Effector memory CD8-positive, alpha-beta T cell (primary cell): Measurements from ENCODE around the gene COMMD3.
A peak's percentile ranks its signal among the peaks of the same experiment; 100 is the strongest.
"Not testable (repeated sequence)": the region's sequence is repeated elsewhere in the genome, so short reads cannot be mapped to it uniquely, and the experiment has no call there.

ENCODE experiments used
- ATAC-seq: fragments of 150-1000 bp; cut with Tn5 transposase; replicated peaks from 2 replicates; pipeline ENCODE4 v1.10.0; 2021; ENCODE audit warnings: mild to moderate bottlenecking, moderate library complexity
- DNase-seq, 3 experiments: peaks; one replicate each; pipeline ENCODE4 v3.0.0; 2021
- H3K27ac Mint-ChIP-seq, 2 donors: one replicate each; pipeline ENCODE4 v1.8.0; 2022; ENCODE audit warnings: mild to moderate bottlenecking in 2 of 2, mixed read lengths in 2 of 2, moderate library complexity in 2 of 2
- H3K27me3 Mint-ChIP-seq, 2 donors: one replicate each; pipeline ENCODE4 v1.8.0; 2022; ENCODE audit warnings: mixed read lengths in 2 of 2
- H3K36me3 Mint-ChIP-seq: one replicate; pipeline ENCODE4 v1.8.0; 2022; ENCODE audit warnings: mild to moderate bottlenecking, moderate library complexity, mixed read lengths; ENCODE audit not compliant: insufficient read depth
- H3K4me1 Mint-ChIP-seq, 2 donors: one replicate each; pipeline ENCODE4 v1.8.0; 2022; ENCODE audit warnings: low read depth in 2 of 2, mixed read lengths in 2 of 2
- H3K4me3 Mint-ChIP-seq, 2 donors: one replicate each; pipeline ENCODE4 v1.8.0; 2022; ENCODE audit warnings: mild to moderate bottlenecking in 2 of 2, mixed read lengths in 2 of 2, moderate library complexity in 2 of 2
- H3K9me3 Mint-ChIP-seq, 2 donors: one replicate each; pipeline ENCODE4 v1.8.0; 2022; ENCODE audit warnings: mixed read lengths in 2 of 2

COMMD3 gene

DNA sequence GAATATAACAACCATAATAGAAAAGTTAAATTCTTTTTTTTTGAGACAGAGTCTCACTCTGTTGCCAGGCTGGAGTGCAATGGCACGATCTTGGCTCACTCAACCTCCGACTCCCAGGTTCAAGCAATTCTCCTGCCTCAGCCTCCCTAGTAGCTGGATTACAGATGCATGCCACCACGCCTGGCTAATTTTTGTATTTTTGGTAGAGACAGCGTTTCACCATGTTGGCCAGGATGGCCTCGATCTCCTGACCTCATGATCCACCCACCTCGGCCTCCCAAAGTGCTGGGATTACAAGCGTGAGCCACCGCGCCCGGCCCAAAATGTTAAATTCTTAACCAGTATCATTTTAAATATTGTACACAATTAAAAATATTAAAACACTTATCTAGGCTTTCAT lies 6.2 kb upstream of the COMMD3 start:
- not testable (repeated sequence) for H3K27ac Mint-ChIP-seq, H3K9me3 Mint-ChIP-seq, H3K4me3 Mint-ChIP-seq, H3K4me1 Mint-ChIP-seq, DNase-seq, H3K36me3 Mint-ChIP-seq, ATAC-seq
- peaks cover 14 to 24% of the 10 kb centered on the region in 2 donors for H3K27me3 Mint-ChIP-seq

GRCh38 chr10:22310928-22311327 lies 5.3 kb upstream of the COMMD3 start:
- Mint-ChIP-seq H3K9me3 (no peaks in the 10 kb centered on the region), H3K36me3 (peaks cover 6% of the 10 kb centered on the region), H3K4me1 (peaks cover 4% of the 10 kb centered on the region in 2 donors), H3K4me3 (no peak overlapping the region), H3K27ac (no peak overlapping the region), H3K27me3 (peaks cover 13 to 24% of the 10 kb centered on the region in 2 donors)
- DNase-seq (no peak), ATAC-seq (no peak)

GRCh38 chr10:22314852-22315251 lies 1.3 kb upstream of the COMMD3 start:
- Mint-ChIP-seq H3K9me3 (no peaks in the 10 kb centered on the region), H3K27me3 (peaks cover 0 to 12% of the 10 kb centered on the region in 2 donors), H3K4me3 (peak overlapping the region in 1 of 2 donors; percentile 98), H3K27ac (no peak overlapping the region), H3K36me3 (peaks cover 14% of the 10 kb centered on the region), H3K4me1 (peaks cover 8 to 10% of the 10 kb centered on the region in 2 donors)
- ATAC-seq (no peak), DNase-seq (no peak)

- peak overlapping the region; percentile 93 to 95 for H3K27ac Mint-ChIP-seq
- no peaks in the 10 kb centered on the region for H3K9me3 Mint-ChIP-seq
- DNase-seq: no peak
- peaks cover 0 to 12% of the 10 kb centered on the region in 2 donors for H3K27me3 Mint-ChIP-seq
- peak overlapping the region; percentile 91 to 98 for H3K4me3 Mint-ChIP-seq
- H3K4me1 Mint-ChIP-seq: peaks cover 10 to 15% of the 10 kb centered on the region in 2 donors
- peak; percentile 21 for ATAC-seq
- H3K36me3 Mint-ChIP-seq: peaks cover 18% of the 10 kb centered on the region
These were observed 518 bp upstream of the COMMD3 start for GRCh38 chr10:22315455-22316285.

DNA sequence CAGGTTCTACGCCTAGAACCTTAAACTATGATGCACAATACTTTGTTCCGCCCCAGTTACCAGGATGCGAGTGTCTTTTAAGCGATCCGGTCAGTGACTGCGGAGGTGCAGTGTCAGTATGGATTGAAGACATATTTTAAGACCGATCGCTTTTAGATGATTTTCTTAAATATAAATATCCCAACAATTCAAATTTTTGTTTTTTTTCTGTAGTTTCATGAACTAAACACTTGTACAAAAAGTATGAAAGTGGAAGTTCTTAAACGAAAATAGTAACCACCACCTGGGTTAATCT lies 835 bp downstream of the COMMD3 start:
- Mint-ChIP-seq H3K27me3 (no peaks in the 10 kb centered on the region), H3K4me1 (peaks cover 12 to 15% of the 10 kb centered on the region in 2 donors), H3K9me3 (no peaks in the 10 kb centered on the region), H3K4me3 (peak overlapping the region; percentile 91 to 98), H3K36me3 (peaks cover 20% of the 10 kb centered on the region), H3K27ac (peak overlapping the region; percentile 93 to 95)
- DNase-seq (no peak), ATAC-seq (no peak)

DNA sequence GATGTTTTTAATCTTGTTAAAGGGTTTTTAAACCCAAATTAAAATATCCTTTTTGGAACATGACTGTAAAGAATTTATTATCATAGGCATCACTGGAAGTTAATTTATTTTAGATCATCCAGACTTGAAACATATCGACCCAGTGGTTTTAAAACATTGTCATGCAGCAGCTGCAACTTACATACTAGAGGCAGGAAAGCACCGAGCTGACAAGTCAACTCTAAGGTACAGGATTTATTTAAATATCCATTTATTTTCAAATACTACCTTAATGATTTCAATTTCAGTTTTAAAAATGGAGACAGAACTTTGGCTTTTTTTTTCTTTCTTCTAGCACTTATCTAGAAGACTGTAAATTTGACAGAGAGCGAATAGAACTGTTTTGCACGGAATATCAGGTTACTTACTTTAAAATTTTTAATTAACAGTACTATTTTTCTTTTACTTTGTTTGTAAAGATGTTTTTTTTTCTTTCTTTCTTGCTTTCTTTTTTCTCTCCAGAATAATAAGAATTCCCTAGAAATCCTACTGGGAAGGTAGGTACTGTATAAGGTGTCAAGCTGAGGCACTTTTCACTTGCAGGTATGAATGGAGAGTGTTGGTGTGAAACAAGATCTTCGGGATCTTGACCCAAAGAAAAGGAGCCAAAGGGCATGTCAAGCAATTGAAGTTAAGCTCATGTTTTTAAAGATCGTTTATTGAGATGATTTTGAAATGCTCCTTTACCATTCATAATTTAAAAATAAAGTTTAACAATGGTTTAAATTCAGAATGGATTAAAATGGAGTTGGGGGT lies 1.8 kb downstream of the COMMD3 start:
- H3K9me3 Mint-ChIP-seq: no peaks in the 10 kb centered on the region
- H3K4me3 Mint-ChIP-seq: peak overlapping the region in 1 of 2 donors; percentile 98
- peaks cover 18 to 22% of the 10 kb centered on the region in 2 donors for H3K4me1 Mint-ChIP-seq
- H3K36me3 Mint-ChIP-seq: peaks cover 27% of the 10 kb centered on the region
- DNase-seq: no peak
- ATAC-seq: no peak
- peak overlapping the region in 1 of 2 donors; percentile 52 for H3K27ac Mint-ChIP-seq
- H3K27me3 Mint-ChIP-seq: no peaks in the 10 kb centered on the region

- no peaks in the 10 kb centered on the region for H3K27me3 Mint-ChIP-seq
- H3K27ac Mint-ChIP-seq: no peak overlapping the region
- peak overlapping the region in 1 of 2 donors; percentile 27 for H3K4me3 Mint-ChIP-seq
- DNase-seq (no peak), ATAC-seq (no peak)
- peaks cover 23 to 30% of the 10 kb centered on the region in 2 donors for H3K4me1 Mint-ChIP-seq
- no peaks in the 10 kb centered on the region for H3K9me3 Mint-ChIP-seq
- H3K36me3 Mint-ChIP-seq: peaks cover 27% of the 10 kb centered on the region
These were observed 2.6 kb downstream of the COMMD3 start for GRCh38 chr10:22318772-22319171.

DNA sequence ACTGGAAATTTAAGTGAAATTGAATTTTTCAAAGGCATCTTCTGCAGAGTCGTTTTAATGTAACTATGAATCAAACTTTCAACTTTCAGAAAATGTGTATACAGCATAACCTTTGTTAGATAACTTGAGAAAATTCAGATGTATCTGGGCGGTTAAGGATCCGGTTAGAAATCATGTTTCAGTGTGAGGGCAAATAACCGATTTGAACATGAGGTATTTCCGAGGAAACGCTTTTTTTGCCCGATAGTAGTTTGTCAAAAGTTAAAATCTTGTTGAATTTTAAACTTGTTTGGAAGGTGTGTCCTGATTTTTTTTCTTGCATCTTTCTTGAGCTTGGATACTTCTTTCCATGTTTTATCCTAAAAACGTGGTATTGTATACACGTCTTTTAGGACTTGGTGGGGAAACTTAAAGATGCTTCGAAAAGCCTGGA lies 3.4 kb downstream of the COMMD3 start:
- Mint-ChIP-seq H3K4me3 (peak overlapping the region; percentile 85 to 97), H3K27me3 (peaks cover 2 to 4% of the 10 kb centered on the region in 2 donors), H3K9me3 (no peaks in the 10 kb centered on the region), H3K27ac (peak overlapping the region; percentile 88 to 96), H3K36me3 (peaks cover 29% of the 10 kb centered on the region), H3K4me1 (peaks cover 29 to 38% of the 10 kb centered on the region in 2 donors)
- no peak for DNase-seq
- ATAC-seq: no peak

GRCh38 chr10:22319980-22320558 lies 3.9 kb downstream of the COMMD3 start:
- no peak for DNase-seq
- peaks cover 34 to 43% of the 10 kb centered on the region in 2 donors for H3K4me1 Mint-ChIP-seq
- peak overlapping the region; percentile 85 to 97 for H3K4me3 Mint-ChIP-seq
- peaks cover 7 to 8% of the 10 kb centered on the region in 2 donors for H3K27me3 Mint-ChIP-seq
- no peaks in the 10 kb centered on the region for H3K9me3 Mint-ChIP-seq
- no peak for ATAC-seq
- H3K36me3 Mint-ChIP-seq: peaks cover 34% of the 10 kb centered on the region
- peak overlapping the region; percentile 88 to 96 for H3K27ac Mint-ChIP-seq

- peak within 1 kb of the TSS; percentile 88 to 97 for H3K4me3 Mint-ChIP-seq
- H3K27ac Mint-ChIP-seq: peak within 1 kb of the TSS; percentile 88 to 96
- peak; percentile 28 for ATAC-seq
- peaks cover 32 to 42% of the 10 kb centered on the region in 2 donors for H3K4me1 Mint-ChIP-seq
- H3K9me3 Mint-ChIP-seq: no peaks in the 10 kb centered on the region
- DNase-seq: peak in 2 of 3 experiments; percentile 32 to 45
- H3K36me3 Mint-ChIP-seq: peaks cover 34% of the 10 kb centered on the region
- peaks cover 8% of the 10 kb centered on the region in 2 donors for H3K27me3 Mint-ChIP-seq
These were observed 4.5 kb downstream of the COMMD3 start, which contains the start of gene BMI1 for GRCh38 chr10:22320591-22321155. TSS of gene BMI1 (plus strand) at chr10:22321099. CDS start at chr10:22326450, 5,351 bp downstream.

- DNase-seq (peak; percentile 53 to 59 (median 54)), ATAC-seq (peak; percentile 36)
- peak overlapping the region; percentile 88 to 90 for H3K4me3 Mint-ChIP-seq
- H3K9me3 Mint-ChIP-seq: no peaks in the 10 kb centered on the region
- H3K36me3 Mint-ChIP-seq: peaks cover 36% of the 10 kb centered on the region
- peaks cover 35 to 45% of the 10 kb centered on the region in 2 donors for H3K4me1 Mint-ChIP-seq
- peaks cover 8% of the 10 kb centered on the region in 2 donors for H3K27me3 Mint-ChIP-seq
- H3K27ac Mint-ChIP-seq: peak overlapping the region; percentile 86 to 89
These were observed 5.2 kb downstream of the COMMD3 start for GRCh38 chr10:22321156-22321923.

GRCh38 chr10:22321924-22322640 lies 5.9 kb downstream of the COMMD3 start:
- H3K27me3 Mint-ChIP-seq: peaks cover 8% of the 10 kb centered on the region in 2 donors
- DNase-seq (no peak), ATAC-seq (no peak)
- H3K27ac Mint-ChIP-seq: peak overlapping the region; percentile 86 to 89
- H3K36me3 Mint-ChIP-seq: peaks cover 31% of the 10 kb centered on the region
- H3K4me1 Mint-ChIP-seq: peaks cover 32 to 45% of the 10 kb centered on the region in 2 donors
- peak overlapping the region; percentile 88 to 90 for H3K4me3 Mint-ChIP-seq
- no peaks in the 10 kb centered on the region for H3K9me3 Mint-ChIP-seq
